NT2/D1 (cell line): ENCODE data around the gene NPBWR2.
A peak's percentile ranks its signal among the peaks of the same experiment; 100 is the strongest.

ENCODE experiments used
- DNase-seq: peaks from one replicate; pipeline ENCODE4 v3.0.0-alpha.2; 2011; ENCODE audit warnings: low read depth, low spot score
- H3K27me3 ChIP-seq: 2 replicates; pipeline ENCODE4 v1.6.0; 2011; ENCODE audit warnings: mild to moderate bottlenecking; ENCODE audit not compliant: insufficient read length, insufficient read depth
- H3K36me3 ChIP-seq: 2 replicates; pipeline ENCODE4 v1.6.1; 2011; ENCODE audit warnings: mild to moderate bottlenecking, low read length, mixed read lengths; ENCODE audit not compliant: insufficient read depth, insufficient read length
- H3K4me1 ChIP-seq: 2 replicates; pipeline ENCODE4 v1.5.1; 2011; ENCODE audit not compliant: insufficient read depth, insufficient read length
- H3K4me3 ChIP-seq: 2 replicates; pipeline ENCODE4 v1.5.1; 2011; ENCODE audit warnings: low read depth; ENCODE audit not compliant: insufficient read length
- H3K9ac ChIP-seq: 2 replicates; pipeline ENCODE4 v1.6.0; 2011; ENCODE audit warnings: low read depth; ENCODE audit not compliant: insufficient read length
- H3K9me3 ChIP-seq: 2 replicates; pipeline ENCODE4 v1.5.1; 2011; ENCODE audit warnings: mild to moderate bottlenecking, low read length; ENCODE audit not compliant: insufficient read depth
- SUZ12 ChIP-seq: IDR thresholded peaks from 2 replicates; pipeline ENCODE4 v1.6.1; 2011; ENCODE audit not compliant: insufficient read length, insufficient read depth; ENCODE audit errors: extremely low read depth
- YY1 ChIP-seq: IDR thresholded peaks from 2 replicates; pipeline ENCODE4 v1.6.1; 2011; ENCODE audit not compliant: insufficient read length, insufficient read depth
- ZNF274 ChIP-seq: IDR thresholded peaks from 2 replicates; pipeline ENCODE4 v1.6.1; 2011; ENCODE audit warnings: mild to moderate bottlenecking, low read depth, low read length

NPBWR2 gene

GRCh38 chr20:64083378-64083803 is 24.0 kb downstream of the NPBWR2 start:
- TF ChIP-seq YY1 (no peak), ZNF274 (no peak), SUZ12 (no peak)
- no peaks in the 10 kb centered on the region for H3K36me3 ChIP-seq
- H3K4me3 ChIP-seq = peak overlapping the region; percentile 70
- DNase-seq = peak; percentile 64
- H3K4me1 ChIP-seq = peaks cover 29% of the 10 kb centered on the region
- H3K9ac ChIP-seq = peak overlapping the region; percentile 88
- H3K9me3 ChIP-seq = peaks cover 6% of the 10 kb centered on the region; the same call in 1 of the 2 replicates
- H3K27me3 ChIP-seq = peaks cover 68% of the 10 kb centered on the region

GRCh38 chr20:64082820-64083377 is 24.5 kb downstream of the NPBWR2 start:
- Histone ChIP-seq H3K36me3 (no peaks in the 10 kb centered on the region), H3K9ac (peak overlapping the region; percentile 88), H3K4me3 (peak overlapping the region; percentile 37), H3K4me1 (peaks cover 33% of the 10 kb centered on the region), H3K9me3 (peaks cover 6% of the 10 kb centered on the region; the same call in 1 of the 2 replicates), H3K27me3 (peaks cover 65% of the 10 kb centered on the region)
- DNase-seq = no peak
- TF ChIP-seq ZNF274 = no peak
- no peak for TF ChIP-seq SUZ12
- TF ChIP-seq YY1 = no peak

- Histone ChIP-seq H3K4me3 (no peak overlapping the region), H3K9me3 (no peaks in the 10 kb centered on the region; the same call in 1 of the 2 replicates), H3K36me3 (peaks cover 5% of the 10 kb centered on the region), H3K27me3 (peaks cover 65% of the 10 kb centered on the region), H3K9ac (peak overlapping the region; percentile 17), H3K4me1 (peaks cover 33% of the 10 kb centered on the region)
- DNase-seq = no peak
- TF ChIP-seq ZNF274 = no peak
- no peak for TF ChIP-seq YY1
- TF ChIP-seq SUZ12 = no peak
Measured at GRCh38 chr20:64082126-64082731, 25.1 kb downstream of the NPBWR2 start.

- TF ChIP-seq ZNF274 (no peak), YY1 (no peak), SUZ12 (no peak)
- Histone ChIP-seq H3K27me3 (peaks cover 61% of the 10 kb centered on the region), H3K9ac (peak overlapping the region; percentile 21)
Measured at GRCh38 chr20:64081624-64081964, 25.8 kb downstream of the NPBWR2 start.

GRCh38 chr20:64080813-64081623 is 26.3 kb downstream of the NPBWR2 start:
- Histone ChIP-seq H3K4me3 (peak overlapping the region; percentile 70), H3K36me3 (peaks cover 11% of the 10 kb centered on the region), H3K27me3 (peaks cover 56% of the 10 kb centered on the region), H3K9me3 (no peaks in the 10 kb centered on the region), H3K9ac (peak overlapping the region; percentile 21), H3K4me1 (peaks cover 33% of the 10 kb centered on the region)
- DNase-seq = no peak
- no peak for TF ChIP-seq SUZ12

More at GRCh38 chr20:64081624-64081964, 25.8 kb downstream of the NPBWR2 start:
- Histone ChIP-seq H3K36me3 (peaks cover 5% of the 10 kb centered on the region), H3K4me3 (no peak overlapping the region), H3K9me3 (no peaks in the 10 kb centered on the region), H3K4me1 (peaks cover 33% of the 10 kb centered on the region)
- DNase-seq = no peak

- Histone ChIP-seq H3K4me1 (peaks cover 33% of the 10 kb centered on the region), H3K4me3 (peak within 1 kb of the TSS; percentile 70), H3K9me3 (no peaks in the 10 kb centered on the region), H3K9ac (peak within 1 kb of the TSS; percentile 92), H3K27me3 (peaks cover 48% of the 10 kb centered on the region), H3K36me3 (peaks cover 13% of the 10 kb centered on the region)
- TF ChIP-seq SUZ12 (no peak), ZNF274 (no peak), YY1 (no peak)
- DNase-seq = no peak
Measured at GRCh38 chr20:64080013-64080812, 27.2 kb downstream of the NPBWR2 start, which contains the start of gene OPRL1. TSS of gene OPRL1 (plus strand) at chr20:64080082. CDS start at chr20:64092721, 12,639 bp downstream.
